CD4-positive, alpha-beta T cell treated with Interleukin-15 for 1 hour (primary cell): ENCODE results near the gene GIMD1.
"Not testable (repeated sequence)": the region's sequence is repeated elsewhere in the genome, so short reads cannot be mapped to it uniquely, and the experiment has no call there.

Experiments used
- DNase-seq: peaks from one replicate; pipeline ENCODE4 v3.0.0-alpha.2; 2020

GIMD1 gene

DNA sequence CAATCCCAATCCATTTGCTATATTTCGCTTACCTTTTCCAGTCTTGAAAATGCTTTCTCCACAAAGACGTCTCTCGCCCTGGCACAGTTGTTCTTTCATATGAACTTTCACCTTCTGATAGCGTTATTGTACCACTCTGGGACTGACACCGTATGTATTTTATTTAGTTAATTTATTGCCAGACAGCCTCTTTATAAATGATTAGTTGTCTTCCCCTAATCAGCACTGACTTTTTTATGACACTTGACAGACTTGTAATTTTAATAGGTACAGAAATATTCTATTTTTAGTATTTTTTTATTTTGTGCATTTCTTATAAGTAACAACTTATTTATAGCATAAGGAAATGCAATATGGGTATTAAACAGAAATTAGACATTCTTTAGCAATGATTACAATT, at the start of gene GIMD1:
Gene GIMD1 (minus strand): TSS at position 101 of the 400 bp plus-strand sequence. CDS start 1,343 bp downstream, outside the sequence.
- no peak for DNase-seq

DNA sequence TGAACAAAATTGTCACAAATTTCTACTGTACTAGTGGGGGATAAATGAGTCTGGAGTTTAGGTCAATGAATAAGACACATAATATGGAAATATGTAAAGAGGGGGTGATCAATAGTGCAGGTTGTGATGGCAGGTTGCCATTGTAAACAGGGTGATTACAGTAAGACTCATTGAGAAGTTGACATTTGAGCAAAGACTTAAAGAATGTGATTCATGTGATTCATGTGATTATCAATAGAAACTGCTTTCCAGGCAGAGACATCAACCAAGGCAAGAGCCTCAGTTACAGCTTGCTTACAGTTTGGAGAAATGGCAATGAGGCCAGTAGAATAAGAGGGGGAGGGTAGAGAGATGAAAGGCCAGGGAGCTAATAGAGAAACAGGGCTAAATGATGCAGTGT, 45.8 kb upstream of the GIMD1 start:
- no peak for DNase-seq

DNA sequence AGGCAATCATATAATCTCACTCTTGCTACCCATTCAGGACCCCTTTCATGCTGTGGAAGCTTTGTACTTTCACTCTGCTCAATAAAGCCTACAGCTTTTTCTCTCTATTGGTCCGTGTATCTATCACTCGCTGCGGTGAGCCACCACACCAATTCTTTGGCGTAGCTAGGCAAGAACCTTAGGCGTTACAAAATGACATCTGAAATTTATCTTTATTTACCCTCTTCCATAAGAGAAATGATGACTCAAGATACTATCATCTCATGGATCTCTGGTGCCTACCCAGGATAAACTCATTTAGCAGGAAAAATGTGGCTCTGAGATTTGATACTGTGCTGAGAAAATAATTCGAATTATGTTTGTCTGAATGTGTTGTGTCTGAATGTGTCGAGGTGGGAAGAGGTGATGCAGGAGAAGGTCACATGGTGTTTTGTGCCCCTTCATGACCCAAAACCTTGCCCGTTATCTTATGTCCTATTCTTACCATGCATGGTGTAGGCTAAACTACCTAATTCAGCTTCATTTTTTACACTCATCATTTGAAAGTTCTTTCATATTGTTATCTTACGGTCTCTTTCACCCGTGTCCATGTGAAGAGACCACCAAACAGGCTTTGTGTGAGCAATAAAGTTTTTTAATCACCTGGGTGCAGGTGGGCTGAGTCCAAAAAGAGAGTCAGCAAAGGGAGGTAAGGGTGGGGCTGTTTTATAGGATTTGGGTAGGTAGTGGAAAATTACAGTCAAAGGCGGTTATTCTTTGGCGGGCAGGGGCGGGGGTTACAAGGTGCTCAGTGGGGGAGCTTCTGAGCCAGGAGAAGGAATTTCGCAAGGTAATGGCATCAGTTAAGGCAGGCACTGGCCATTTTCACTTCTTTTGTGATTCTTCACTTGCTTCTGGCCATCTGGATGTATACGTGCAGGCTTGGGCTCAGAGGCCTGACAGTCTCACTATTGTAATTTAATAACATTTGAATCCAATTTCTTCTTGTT, 41.6 kb upstream of the GIMD1 start:
- DNase-seq, result no peak

DNA sequence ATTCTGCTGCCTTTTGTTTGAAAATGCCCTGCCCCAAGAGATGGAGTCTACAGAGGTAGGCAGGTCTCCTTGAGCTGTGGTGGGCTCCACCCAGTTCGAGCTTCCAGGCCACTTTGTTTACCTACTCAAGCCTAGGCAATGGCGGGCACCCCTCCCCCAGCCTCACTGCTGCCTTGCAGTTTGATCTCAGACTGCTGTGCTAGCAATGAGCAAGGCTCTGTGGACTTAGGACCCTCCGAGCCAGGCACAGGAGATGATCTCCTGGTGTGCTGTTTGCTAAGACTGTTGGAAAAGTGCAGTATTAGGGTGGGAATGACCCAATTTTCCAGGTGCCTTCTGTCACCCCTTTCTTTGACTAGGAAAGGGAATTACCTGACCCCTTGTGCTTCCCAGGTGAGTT, 39.4 kb upstream of the GIMD1 start:
- not testable (repeated sequence) for DNase-seq

DNA sequence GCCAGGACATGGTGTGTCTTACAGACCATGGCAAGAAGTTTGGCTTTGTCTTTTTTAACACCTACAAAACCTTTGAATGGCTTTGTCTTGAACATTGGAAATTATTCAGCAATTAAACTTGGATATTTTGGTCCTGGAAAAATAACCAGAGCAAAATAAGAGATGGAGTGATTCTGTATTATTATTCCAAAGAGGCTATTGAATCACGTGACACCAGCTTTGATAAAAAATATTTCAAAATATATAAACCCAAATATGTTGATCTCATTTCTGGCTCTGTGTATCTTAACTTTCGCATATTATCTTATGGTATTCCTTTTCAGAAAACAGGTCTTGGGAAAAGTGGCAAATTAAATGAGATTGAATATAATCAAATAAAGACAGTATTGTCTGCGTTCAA, 32.6 kb upstream of the GIMD1 start:
- no peak for DNase-seq

DNA sequence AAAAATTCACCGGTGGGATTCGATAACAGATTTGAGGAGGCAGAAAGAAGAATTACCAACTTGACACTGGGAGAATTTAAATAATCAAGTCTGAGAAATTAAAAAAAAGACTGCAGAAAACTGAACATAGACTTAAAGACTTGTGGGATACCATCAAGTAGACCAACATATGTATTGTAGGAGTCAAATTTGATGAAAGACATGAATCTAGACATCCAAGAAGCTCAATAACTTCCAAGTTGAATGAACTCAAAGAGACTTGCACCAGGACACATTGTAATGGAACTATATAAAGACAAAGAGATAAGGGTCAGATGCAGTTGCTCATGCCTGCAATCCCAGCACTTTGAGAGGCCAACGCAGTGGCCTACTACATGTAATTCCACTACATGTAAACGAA, 30.3 kb upstream of the GIMD1 start:
- DNase-seq, result not testable (repeated sequence)

DNA sequence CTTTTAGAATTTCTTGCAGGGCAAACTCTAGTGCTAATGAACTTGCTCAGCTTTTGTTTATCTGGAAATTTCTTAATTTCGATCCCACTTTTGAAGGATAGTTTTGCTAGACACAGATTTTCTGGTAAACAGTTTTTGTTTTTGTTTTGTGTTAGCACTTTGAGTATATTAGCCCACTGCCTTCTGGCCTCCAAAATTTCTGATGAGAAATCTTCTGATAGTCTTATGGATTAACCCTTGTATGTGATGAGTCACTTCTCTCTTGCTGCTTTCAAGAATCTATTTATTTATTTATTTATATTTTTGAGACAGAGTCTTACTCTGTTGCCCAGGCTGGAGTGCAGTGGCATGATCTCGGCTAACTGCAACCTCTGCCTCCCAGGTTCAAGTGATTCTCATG, 27.0 kb upstream of the GIMD1 start:
- no peak for DNase-seq

DNA sequence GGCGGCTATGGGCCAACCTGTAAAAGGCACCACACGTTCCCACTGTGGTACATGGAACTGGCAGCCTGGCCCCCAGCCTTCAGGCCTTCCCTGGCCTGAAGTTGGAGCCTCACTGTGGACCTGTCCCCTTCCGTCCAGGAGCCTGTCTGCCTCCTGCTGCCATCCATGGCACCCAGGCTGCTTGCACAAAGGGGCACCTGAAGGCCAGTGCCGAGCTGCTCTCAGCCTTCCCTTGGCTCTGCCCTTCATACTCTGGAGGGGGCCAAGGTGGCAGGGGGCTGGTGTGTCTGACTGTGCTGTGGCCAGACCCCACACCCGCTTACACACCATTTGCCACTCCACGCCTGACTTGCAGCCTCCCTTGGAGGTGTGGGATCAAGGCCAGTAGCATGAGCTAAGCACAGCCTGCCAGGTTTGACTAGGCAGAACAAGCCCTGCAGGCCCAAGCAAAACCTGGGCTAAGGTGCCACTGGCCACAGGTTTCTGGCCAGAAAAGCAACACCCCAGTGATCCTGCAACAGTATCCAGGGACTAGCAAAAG, 17.3 kb upstream of the GIMD1 start:
- no peak for DNase-seq

DNA sequence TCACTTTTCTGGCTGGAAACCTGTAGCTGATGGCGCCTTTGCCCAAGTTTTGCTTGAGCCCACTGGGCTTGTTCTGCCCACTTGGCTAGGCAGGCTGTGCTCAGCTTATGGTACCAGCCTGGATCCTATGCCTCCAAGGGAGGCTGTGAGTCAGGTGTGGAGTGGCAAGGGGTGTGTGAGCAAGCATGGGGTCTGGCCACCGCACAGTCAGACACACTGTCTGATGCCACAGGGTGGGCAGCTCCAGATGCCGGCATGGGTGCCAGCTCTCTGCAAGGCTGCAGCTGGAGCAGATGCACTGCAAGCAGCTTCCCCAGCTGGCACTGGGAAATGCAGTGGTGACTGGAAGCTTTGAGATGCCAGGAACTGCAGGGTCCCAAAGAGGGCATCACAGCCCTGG, 16.3 kb upstream of the GIMD1 start:
- DNase-seq, result no peak

DNA sequence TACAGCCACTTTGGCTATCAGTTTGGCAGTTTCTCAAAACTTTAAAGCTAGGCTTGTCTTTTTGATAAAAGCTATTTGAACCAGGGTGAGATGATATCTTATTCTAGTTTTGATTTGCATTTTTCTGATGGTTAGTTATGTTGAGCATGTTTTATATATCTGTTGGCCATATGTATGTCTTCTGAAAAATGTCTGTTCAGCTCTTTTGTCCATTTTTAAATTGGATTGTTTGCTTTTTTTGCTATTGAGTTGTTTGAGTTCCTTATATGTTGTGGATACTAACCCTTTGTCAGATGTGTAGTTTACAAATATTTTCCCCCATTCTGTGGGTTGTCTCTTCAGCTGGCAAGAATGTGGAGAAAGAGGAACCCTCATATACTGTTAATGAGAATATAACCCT, 11.6 kb upstream of the GIMD1 start:
- DNase-seq, result no peak

DNA sequence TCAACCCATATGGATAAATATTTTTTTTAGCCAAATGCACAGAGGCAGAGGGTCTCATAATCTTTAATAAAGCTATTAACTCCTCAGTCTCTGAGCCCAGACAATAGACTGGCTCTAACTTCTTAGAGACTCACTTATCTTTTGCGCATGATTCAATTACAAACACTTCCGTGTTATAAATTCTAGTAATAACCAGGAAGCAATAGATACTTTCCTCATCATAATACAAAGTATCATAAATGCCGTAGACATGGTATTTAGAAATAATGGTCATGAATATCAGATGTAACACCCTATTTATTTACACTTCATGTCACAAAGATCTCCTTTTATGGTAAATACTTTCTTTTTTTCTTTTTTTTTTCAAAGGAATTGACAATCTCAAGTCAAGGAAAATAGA, 4.4 kb upstream of the GIMD1 start:
- no peak for DNase-seq

DNA sequence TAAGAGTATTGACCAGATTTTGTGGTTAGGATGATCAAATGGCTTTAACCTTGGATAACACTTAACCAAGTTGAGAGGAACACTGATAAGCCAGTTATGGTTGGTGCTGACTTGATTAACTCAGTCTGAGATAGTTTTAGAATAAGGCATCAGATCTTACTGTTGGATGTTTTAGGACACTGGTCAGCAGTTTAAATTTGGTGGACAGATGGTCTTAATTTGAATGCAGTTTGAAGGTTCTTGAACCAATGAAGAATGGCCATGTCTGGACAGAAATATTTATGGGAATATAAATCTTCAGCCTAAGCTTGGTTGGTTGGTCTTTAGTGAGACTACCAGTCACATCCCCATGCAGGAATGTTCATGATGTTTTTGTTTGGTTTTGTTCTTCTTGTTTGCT, 2.6 kb upstream of the GIMD1 start:
- DNase-seq, result no peak

DNA sequence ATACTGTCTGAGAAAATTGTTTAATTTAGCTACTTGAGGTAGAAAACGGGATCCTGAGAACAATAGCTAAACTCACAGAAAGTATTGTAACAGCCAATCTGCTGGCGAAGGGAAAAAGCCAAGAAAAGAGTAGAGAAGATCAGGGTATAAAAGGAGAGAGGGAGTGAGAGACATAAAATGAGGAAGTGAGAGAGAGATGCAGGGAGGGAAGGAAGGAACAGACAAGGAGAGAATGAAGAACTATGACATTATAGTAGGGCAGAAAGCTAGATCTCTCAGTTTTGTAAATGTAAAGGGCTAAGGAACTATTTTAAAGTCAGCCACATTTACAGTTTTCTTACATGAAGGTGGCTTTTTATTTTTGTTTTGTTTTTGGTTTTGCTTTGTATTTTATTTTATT, 1.6 kb upstream of the GIMD1 start:
- no peak for DNase-seq

DNA sequence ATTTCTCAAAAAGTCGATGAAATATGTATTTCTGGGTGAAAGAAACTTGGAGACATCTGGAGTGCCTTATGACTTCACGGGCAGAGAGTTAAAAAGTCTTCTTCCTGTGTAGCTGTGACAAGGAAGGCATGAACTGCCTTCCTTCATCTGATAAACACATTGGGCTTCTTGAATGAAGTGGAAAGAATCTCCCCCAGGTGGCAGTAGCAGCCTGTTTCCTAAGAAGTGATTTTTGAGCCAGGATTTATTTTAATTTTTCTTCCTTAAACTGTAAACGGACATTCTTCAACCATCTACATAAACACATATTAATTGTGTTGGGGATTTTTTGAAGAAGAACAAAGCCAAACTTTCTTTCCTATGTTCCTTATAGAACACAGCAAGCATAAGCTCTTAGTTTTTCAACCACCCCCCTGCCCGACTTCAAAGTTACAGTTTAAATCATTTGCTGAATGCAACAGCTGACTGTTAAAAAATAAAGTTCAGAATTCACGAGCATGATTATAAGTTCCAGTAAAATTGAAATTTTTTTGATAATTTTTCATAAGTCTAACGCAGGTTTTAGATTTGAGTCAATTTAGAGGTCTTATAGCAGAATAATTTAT, 980 bp upstream of the GIMD1 start:
- no peak for DNase-seq

DNA sequence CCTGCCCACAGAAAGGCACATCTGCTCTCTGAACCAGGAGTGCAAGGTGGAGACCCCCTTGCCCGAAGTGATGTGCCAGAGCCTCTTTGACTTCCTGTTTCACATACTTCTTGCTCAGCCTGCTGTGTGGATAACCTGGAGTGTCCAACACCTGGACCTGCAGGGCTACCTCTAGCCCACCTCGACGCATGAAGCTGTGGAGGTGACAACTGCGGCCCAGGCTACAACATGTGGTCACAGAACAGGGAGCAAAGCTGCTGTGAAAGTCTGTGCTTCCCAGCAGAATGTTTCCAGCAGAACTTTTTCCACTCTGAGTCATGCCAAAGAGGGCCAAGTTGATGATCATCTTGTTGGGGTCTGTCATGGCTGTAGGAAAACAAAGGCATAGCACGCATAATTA, 1.5 kb downstream of the GIMD1 start:
- DNase-seq, result no peak

DNA sequence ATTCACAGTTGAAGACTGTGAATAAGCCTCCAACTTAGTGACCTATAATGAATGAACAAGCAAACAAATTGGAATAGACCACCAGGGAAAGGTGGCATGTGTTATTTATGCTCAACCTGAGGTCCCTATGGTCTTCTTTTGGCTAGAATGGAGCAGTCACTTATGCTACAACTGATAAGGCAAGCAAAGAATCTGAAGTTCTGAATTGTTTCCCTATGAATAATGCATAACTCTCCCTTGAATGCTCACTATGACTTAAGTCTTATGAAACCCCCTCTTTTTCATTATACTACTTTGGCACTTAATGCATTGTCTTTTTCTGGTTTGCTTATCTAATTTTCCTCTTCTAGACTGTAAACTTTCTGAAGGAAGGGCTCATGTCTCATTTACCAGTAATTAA, 2.6 kb downstream of the GIMD1 start:
- DNase-seq, result no peak

DNA sequence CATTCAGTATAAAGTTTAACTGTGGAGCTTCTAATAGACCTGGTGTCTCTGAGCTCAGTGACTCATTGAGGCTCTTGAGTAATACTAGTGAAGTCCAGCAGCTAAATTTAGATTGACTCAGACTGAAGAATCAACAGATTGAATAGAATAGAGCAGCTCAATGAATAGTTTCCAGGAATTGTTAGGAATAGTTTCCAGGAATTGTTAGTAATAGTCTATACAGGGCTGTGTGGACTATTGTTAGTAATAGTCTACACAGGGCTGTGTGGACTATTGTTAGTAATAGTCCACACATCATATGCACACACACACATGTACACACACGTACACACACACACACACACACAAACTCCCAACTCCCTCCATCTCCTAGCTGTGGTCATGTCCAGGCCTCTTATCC, 3.0 kb downstream of the GIMD1 start:
- DNase-seq, result no peak

DNA sequence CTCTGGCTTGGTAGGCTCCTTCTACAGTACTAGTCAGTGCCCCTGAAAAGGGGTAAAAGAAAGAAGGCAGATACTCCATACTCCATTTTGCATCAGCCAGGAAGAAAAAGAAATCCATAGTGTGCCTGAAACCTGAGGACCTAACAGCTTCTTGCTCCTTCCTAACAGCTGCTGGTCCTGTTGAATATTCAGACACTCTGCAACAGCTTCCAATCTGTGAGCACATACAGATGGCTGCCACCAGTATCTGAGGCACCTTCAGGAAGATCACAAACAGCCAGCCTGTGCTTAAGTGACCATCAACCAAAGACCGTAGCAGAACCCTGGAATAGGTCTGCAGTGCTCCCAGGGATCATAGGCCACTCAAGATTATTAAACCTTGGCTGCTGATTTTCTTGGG, 4.3 kb downstream of the GIMD1 start:
- DNase-seq, result no peak

DNA sequence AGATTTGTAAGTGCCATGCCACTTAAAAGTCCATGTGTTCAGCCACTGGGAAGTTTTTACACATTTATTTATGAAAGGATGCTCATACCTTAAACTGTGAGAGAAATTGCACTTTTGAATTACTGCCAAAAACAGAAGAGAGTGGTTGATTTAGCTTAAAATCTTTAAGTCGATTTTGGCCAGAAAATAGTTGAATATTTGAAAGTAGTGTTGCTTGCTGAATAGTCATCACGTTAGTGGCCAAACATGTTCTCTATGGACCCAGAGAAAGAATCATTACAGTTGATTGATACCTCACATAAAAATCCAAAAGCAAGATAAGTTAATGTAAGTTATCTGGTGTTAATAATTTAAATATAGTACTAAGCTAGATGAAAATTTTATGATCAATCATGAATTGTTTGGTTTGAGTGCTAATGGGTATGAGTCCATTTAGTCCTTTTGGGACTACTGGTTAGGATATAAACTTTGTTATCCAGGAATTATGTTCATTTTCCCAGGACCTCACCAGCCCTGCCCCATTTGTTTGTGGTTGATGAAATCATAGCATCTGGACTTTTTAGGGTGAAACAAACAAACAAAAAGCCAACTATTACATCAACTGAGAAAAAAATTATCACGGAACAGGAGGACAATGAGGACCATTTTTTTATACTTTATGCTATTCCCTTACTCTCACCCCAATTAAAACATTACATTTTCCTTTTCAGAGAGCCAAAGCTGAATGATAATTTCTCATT, 6.3 kb downstream of the GIMD1 start:
- no peak for DNase-seq

DNA sequence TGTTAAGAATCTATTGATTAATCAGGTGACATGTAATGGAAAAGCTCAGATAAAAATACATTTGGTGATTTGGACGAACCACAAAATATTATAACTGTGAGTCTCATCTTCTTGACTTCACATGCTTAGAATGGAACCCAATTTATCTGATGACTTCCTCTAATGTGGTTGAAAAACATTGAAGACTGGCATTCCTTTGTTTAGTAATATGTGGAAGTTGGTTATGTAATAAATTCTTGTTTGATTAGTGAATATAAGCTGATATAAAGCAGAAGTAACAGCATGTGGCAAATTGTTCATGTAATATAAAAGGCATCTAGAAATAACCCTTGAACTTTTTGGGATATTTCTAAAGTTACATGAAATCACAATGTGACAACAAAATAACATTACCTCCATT, 9.7 kb downstream of the GIMD1 start:
- DNase-seq, result no peak

DNA sequence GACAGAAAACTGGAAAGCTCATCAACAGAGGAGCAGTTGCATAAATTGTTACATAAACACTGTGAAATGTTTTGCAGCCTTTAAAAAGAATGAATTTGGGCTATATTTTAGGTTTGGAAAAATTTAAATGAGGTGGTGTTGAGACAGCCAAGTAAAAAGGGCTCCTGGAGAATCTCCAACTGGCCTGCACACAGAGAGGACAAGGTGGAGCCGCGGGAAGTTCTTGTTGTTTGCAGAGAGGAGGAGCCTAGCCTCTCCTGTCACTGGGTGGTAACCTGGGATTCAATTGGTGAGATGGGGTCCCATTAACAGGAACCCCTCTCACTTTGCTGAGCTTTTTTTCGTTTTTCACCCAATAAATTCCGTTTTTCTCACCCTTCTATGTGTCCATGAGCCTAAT, 13.4 kb downstream of the GIMD1 start:
- no peak for DNase-seq

DNA sequence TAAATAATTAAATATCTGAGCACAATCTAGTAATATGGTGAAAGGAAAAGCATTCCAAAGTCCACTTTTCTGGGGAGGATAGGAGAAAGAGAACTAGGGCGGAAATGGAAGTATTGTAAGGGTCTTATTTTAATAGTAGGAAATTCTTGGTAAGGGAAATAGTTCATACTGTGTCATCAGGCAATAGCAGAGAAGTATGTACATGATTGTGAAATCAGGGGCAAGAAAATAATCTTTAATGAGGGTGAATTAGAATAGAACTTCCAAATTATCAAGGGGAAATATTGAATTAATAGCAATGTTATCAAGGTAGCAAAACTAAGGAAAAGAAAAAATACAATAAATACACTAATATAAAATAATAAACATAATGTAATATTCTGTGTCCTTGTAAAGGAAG, 14.8 kb downstream of the GIMD1 start:
- DNase-seq, result no peak

DNA sequence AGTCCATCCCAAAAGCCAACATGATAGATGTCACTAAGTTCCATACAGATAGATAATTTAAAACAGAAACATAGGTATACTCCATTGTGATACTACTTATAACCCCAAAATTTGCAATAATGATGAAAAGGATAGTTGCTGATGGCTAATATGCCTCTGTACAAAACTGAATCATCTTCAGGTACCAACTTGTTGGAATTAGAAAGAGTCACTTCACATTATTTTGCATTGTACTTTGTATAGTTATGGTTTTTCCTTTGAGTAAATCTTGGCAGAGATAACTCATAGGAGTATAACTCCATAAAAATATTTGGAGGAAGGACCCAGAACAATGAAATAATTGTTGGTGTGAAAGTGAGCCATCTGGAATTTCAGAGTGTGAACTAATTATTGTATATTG, 17.6 kb downstream of the GIMD1 start:
- no peak for DNase-seq

DNA sequence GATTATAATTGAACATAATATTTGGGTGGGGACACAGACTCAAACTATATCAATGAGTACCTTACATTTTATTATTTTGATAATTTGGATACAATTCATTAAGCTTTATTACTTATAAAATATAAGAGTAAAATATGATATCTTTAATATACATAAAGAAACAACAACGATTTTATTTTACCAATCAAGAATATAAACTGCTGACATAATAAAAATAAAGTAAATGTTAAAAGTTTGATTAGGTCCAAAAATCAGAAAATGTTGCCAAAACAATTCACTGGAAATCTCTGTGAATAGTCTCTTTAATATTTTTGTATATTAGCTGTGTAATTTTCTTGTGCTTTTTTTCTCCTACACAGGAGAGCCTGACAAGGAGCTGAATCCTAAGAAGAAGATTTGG, 21.4 kb downstream of the GIMD1 start:
- no peak for DNase-seq
